HEK293 (cell line): Measurements from ENCODE around the gene ERMAP.
A peak's percentile ranks its signal among the peaks of the same experiment; 100 is the strongest.

Experiments used
- CTCF ChIA-PET: fragments of 350-600 bp; formaldehyde crosslinking; extraction: SDS; loops from one replicate; lab custom pipeline; 2021; ENCODE audit warnings: antibody characterized with exemption; lab: Yijun Ruan, JAX
- POLR2A ChIA-PET: fragments of 300-600 bp; formaldehyde crosslinking; extraction: SDS; loops from one replicate; lab custom pipeline; 2020; ENCODE audit warnings: antibody characterized with exemption, inconsistent platforms; lab: Yijun Ruan, JAX
- H3K27ac ChIP-seq: fragments of 200-500 bp; sonication (Bioruptor generic); 2 replicates; pipeline ENCODE4 v1.5.1; 2014; ENCODE audit warnings: low read depth, low read length, control low read depth, inconsistent platforms; ENCODE audit errors: extremely low read depth
- H3K36me3 ChIP-seq, 2 experiments: fragments of 200-500 bp in 1 of 2; sonication (Bioruptor generic) in 1 of 2; 1 replicate in 1 of 2; 2 replicates in 1 of 2; pipeline ENCODE4 v1.5.1; 2014 to 2017; ENCODE audit warnings: inconsistent platforms in 2 of 2, low read length in 2 of 2; ENCODE audit not compliant: control insufficient read depth in 2 of 2, insufficient read depth in 1 of 2
- H3K4me1 ChIP-seq: fragments of 200-500 bp; sonication (Bioruptor generic); 2 replicates; pipeline ENCODE4 v1.5.1; 2014; ENCODE audit warnings: mild to moderate bottlenecking, low read length, inconsistent platforms; ENCODE audit not compliant: control insufficient read depth, insufficient read depth
- H3K4me3 ChIP-seq: 2 replicates; pipeline ENCODE4 v1.5.1; 2011; ENCODE audit warnings: low read depth, mild to moderate bottlenecking, control low read depth, low read length, moderate library complexity
- H3K9me3 ChIP-seq: fragments of 200-500 bp; sonication (Bioruptor generic); 2 replicates; pipeline ENCODE4 v1.5.1; 2014; ENCODE audit warnings: low read depth, low read length, inconsistent platforms; ENCODE audit not compliant: control insufficient read depth, insufficient read depth
- GLI4 ChIP-seq: fragments of 450-650 bp; formaldehyde crosslinking; IDR thresholded peaks from 2 replicates; pipeline ENCODE4 v1.5.1; 2016; ENCODE audit warnings: missing biosample characterization, missing genetic modification characterization
- SCRT2 ChIP-seq: fragments of 450-650 bp; formaldehyde crosslinking; IDR thresholded peaks from 2 replicates; pipeline ENCODE4 v1.5.1; 2016; ENCODE audit warnings: missing biosample characterization, missing genetic modification characterization
- SETDB1 ChIP-seq: IDR thresholded peaks from one replicate; pipeline ENCODE4 v1.6.1; 2017; ENCODE audit warnings: mild to moderate bottlenecking, low read length, moderate library complexity, mixed read lengths; ENCODE audit not compliant: insufficient read length
- ZBTB26 ChIP-seq: fragments of 450-650 bp; formaldehyde crosslinking; optimal IDR thresholded peaks from 2 replicates; pipeline ENCODE3; 2016; ENCODE audit warnings: missing biosample characterization, mild to moderate bottlenecking, missing genetic modification characterization
- ZEB2 ChIP-seq: fragments of 450-650 bp; formaldehyde crosslinking; IDR thresholded peaks from 2 replicates; pipeline ENCODE4 v1.5.1; 2016; ENCODE audit warnings: missing biosample characterization, missing genetic modification characterization
- ZIC2 ChIP-seq: fragments of 450-650 bp; formaldehyde crosslinking; IDR thresholded peaks from 2 replicates; pipeline ENCODE4 v1.5.1; 2016; ENCODE audit warnings: missing biosample characterization, missing genetic modification characterization
- ZNF133 ChIP-seq: fragments of 450-650 bp; formaldehyde crosslinking; IDR thresholded peaks from 2 replicates; pipeline ENCODE4 v1.5.1; 2016; ENCODE audit warnings: missing biosample characterization, missing genetic modification characterization
- ZNF184 ChIP-seq: fragments of 450-650 bp; IDR thresholded peaks from 2 replicates; pipeline ENCODE4 v1.5.1; 2018; ENCODE audit warnings: missing biosample characterization, mild to moderate bottlenecking, missing genetic modification characterization
- ZNF223 ChIP-seq: fragments of 450-650 bp; formaldehyde crosslinking; IDR thresholded peaks from 2 replicates; pipeline ENCODE4 v1.5.1; 2016; ENCODE audit warnings: missing biosample characterization, missing genetic modification characterization
- ZNF302 ChIP-seq: fragments of 450-650 bp; formaldehyde crosslinking; IDR thresholded peaks from 2 replicates; pipeline ENCODE4 v1.5.1; 2016; ENCODE audit warnings: missing biosample characterization, missing genetic modification characterization, low read depth
- ZNF324 ChIP-seq: fragments of 450-650 bp; formaldehyde crosslinking; IDR thresholded peaks from 2 replicates; pipeline ENCODE4 v1.5.1; 2016; ENCODE audit warnings: missing biosample characterization, missing genetic modification characterization
- ZNF513 ChIP-seq: fragments of 450-650 bp; IDR thresholded peaks from 2 replicates; pipeline ENCODE4 v1.5.1; 2018; ENCODE audit warnings: missing biosample characterization, missing genetic modification characterization
- ZNF544 ChIP-seq: fragments of 450-650 bp; formaldehyde crosslinking; IDR thresholded peaks from 2 replicates; pipeline ENCODE4 v1.5.0; 2017; ENCODE audit warnings: missing biosample characterization, missing genetic modification characterization
- ZNF555 ChIP-seq: fragments of 450-650 bp; formaldehyde crosslinking; conservative IDR thresholded peaks from 2 replicates; pipeline ENCODE4 v1.5.1; 2017; ENCODE audit warnings: missing biosample characterization, mild to moderate bottlenecking, missing genetic modification characterization, inconsistent platforms
- ZNF560 ChIP-seq: fragments of 450-650 bp; formaldehyde crosslinking; IDR thresholded peaks from 2 replicates; pipeline ENCODE4 v1.5.1; 2017; ENCODE audit warnings: missing biosample characterization, missing genetic modification characterization, borderline replicate concordance
- ZNF621 ChIP-seq: fragments of 450-650 bp; formaldehyde crosslinking; IDR thresholded peaks from 2 replicates; pipeline ENCODE4 v1.5.1; 2017; ENCODE audit warnings: missing biosample characterization, missing genetic modification characterization
- ZNF629 ChIP-seq: fragments of 450-650 bp; formaldehyde crosslinking; IDR thresholded peaks from 2 replicates; pipeline ENCODE4 v1.5.1; 2017; ENCODE audit warnings: missing biosample characterization, missing genetic modification characterization
- ZNF777 ChIP-seq: fragments of 450-650 bp; formaldehyde crosslinking; IDR thresholded peaks from 2 replicates; pipeline ENCODE4 v1.5.1; 2017; ENCODE audit warnings: missing biosample characterization, missing genetic modification characterization, borderline replicate concordance
- ZNF792 ChIP-seq: fragments of 450-650 bp; formaldehyde crosslinking; IDR thresholded peaks from 2 replicates; pipeline ENCODE4 v1.5.1; 2016; ENCODE audit warnings: missing biosample characterization, missing genetic modification characterization
- ZSCAN5A ChIP-seq: fragments of 450-650 bp; formaldehyde crosslinking; IDR thresholded peaks from 2 replicates; pipeline ENCODE4 v1.5.1; 2016; ENCODE audit warnings: missing biosample characterization, missing genetic modification characterization
- ZXDB ChIP-seq: fragments of 450-650 bp; formaldehyde crosslinking; IDR thresholded peaks from 2 replicates; pipeline ENCODE4 v1.5.1; 2016; ENCODE audit warnings: missing biosample characterization, missing genetic modification characterization
- TF ChIP-seq, protein P1 (sequence below): fragments of 450-650 bp; formaldehyde crosslinking; IDR thresholded peaks from 2 replicates; pipeline ENCODE4 v1.5.1; 2016; ENCODE audit warnings: missing biosample characterization, missing genetic modification characterization
- TF ChIP-seq, protein P2 (sequence below): fragments of 450-650 bp; formaldehyde crosslinking; IDR thresholded peaks from 2 replicates; pipeline ENCODE4 v1.5.1; 2016; ENCODE audit warnings: missing biosample characterization, missing genetic modification characterization
- TF ChIP-seq, protein P3 (sequence below): fragments of 450-650 bp; formaldehyde crosslinking; IDR thresholded peaks from 2 replicates; pipeline ENCODE4 v1.5.1; 2017; ENCODE audit warnings: missing biosample characterization, missing genetic modification characterization

Gene ERMAP

GRCh38 chr1:42846257-42847110, 29.6 kb downstream of the ERMAP start, which contains the start of gene ZNF691 (continued):
- TF ChIP-seq, protein P1, sequence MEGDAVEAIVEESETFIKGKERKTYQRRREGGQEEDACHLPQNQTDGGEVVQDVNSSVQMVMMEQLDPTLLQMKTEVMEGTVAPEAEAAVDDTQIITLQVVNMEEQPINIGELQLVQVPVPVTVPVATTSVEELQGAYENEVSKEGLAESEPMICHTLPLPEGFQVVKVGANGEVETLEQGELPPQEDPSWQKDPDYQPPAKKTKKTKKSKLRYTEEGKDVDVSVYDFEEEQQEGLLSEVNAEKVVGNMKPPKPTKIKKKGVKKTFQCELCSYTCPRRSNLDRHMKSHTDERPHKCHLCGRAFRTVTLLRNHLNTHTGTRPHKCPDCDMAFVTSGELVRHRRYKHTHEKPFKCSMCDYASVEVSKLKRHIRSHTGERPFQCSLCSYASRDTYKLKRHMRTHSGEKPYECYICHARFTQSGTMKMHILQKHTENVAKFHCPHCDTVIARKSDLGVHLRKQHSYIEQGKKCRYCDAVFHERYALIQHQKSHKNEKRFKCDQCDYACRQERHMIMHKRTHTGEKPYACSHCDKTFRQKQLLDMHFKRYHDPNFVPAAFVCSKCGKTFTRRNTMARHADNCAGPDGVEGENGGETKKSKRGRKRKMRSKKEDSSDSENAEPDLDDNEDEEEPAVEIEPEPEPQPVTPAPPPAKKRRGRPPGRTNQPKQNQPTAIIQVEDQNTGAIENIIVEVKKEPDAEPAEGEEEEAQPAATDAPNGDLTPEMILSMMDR (tag by site-specific recombination), result peak; percentile 96
- TF ChIP-seq GLI4 (tag by site-specific recombination) (peak; percentile 72; the same call in 1 of the 2 replicates), ZNF777 (tag by site-specific recombination) (no peak; the same call in 1 of the 2 replicates), ZNF560 (tag by site-specific recombination) (0 out of 2 replicates have a peak, but pooled peaks have one; percentile 11), ZEB2 (peak; percentile 74; the same call in 1 of the 2 replicates), SETDB1 (peak; percentile 22), ZBTB26 (tag by site-specific recombination) (peak; percentile 82), ZNF223 (tag by site-specific recombination) (no peak), ZNF544 (tag by site-specific recombination) (no peak)
- TF ChIP-seq, protein P2, sequence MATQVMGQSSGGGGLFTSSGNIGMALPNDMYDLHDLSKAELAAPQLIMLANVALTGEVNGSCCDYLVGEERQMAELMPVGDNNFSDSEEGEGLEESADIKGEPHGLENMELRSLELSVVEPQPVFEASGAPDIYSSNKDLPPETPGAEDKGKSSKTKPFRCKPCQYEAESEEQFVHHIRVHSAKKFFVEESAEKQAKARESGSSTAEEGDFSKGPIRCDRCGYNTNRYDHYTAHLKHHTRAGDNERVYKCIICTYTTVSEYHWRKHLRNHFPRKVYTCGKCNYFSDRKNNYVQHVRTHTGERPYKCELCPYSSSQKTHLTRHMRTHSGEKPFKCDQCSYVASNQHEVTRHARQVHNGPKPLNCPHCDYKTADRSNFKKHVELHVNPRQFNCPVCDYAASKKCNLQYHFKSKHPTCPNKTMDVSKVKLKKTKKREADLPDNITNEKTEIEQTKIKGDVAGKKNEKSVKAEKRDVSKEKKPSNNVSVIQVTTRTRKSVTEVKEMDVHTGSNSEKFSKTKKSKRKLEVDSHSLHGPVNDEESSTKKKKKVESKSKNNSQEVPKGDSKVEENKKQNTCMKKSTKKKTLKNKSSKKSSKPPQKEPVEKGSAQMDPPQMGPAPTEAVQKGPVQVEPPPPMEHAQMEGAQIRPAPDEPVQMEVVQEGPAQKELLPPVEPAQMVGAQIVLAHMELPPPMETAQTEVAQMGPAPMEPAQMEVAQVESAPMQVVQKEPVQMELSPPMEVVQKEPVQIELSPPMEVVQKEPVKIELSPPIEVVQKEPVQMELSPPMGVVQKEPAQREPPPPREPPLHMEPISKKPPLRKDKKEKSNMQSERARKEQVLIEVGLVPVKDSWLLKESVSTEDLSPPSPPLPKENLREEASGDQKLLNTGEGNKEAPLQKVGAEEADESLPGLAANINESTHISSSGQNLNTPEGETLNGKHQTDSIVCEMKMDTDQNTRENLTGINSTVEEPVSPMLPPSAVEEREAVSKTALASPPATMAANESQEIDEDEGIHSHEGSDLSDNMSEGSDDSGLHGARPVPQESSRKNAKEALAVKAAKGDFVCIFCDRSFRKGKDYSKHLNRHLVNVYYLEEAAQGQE (tag by site-specific recombination), result peak; percentile 48; the same call in 1 of the 2 replicates

DNA sequence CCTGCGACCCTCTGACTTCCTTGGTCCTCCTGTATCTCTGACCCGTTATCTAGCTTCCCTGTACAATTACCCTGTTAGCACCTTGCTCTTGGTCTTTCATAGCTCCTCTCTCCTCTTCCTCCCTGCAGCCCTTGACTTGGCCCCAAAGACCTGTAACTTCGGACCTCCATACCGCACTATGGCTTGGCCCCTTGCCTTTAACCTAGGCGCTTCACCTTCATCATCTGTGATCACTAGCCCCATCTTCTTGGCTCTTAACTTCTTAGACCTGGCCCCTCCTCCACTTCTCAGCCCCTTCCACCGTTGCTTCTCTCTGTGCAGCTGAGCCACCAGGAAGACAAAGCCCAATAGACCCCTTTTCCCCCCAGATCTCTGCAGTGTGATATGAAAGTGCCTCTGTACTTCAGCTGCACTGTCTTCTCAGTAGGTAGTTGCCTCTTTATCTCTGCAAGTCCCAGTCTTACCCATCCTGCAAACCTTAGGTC, 30.2 kb downstream of the ERMAP start:
- POLR2A ChIA-PET, result interaction anchor here (1.3 to 2.6 kb wide), 8 partner anchors 9 to 80 kb away, joined by 4 to 35 read pairs (median 8); partner anchors contain the start of genes C1orf50, ERMAP, P3H1 and SVBP
- H3K4me1 ChIP-seq, result no peaks in the 10 kb centered on the region
- H3K36me3 ChIP-seq, result peaks cover 10 to 57% of the 10 kb centered on the region in 2 experiments; a peak in 2 of 3 replicates
- H3K27ac ChIP-seq, result peak overlapping the region; percentile 70
- CTCF ChIA-PET, result interaction anchor here (0.6 to 1.3 kb wide), 4 partner anchors 12 to 1027 kb away, joined by 3 to 6 read pairs (median 3); no protein-coding TSS in a partner anchor
- H3K9me3 ChIP-seq, result no peaks in the 10 kb centered on the region
- H3K4me3 ChIP-seq, result peak overlapping the region; percentile 85
- 0 out of 2 replicates have a peak, but pooled peaks have one; percentile 25 for TF ChIP-seq ZNF792 (tag by site-specific recombination)
- no peak for TF ChIP-seq ZNF621 (tag by site-specific recombination)
- no peak for TF ChIP-seq ZXDB (tag by site-specific recombination)
- no peak for TF ChIP-seq ZIC2 (tag by site-specific recombination)
- no peak for TF ChIP-seq ZNF324 (tag by site-specific recombination)
- TF ChIP-seq, protein P3, sequence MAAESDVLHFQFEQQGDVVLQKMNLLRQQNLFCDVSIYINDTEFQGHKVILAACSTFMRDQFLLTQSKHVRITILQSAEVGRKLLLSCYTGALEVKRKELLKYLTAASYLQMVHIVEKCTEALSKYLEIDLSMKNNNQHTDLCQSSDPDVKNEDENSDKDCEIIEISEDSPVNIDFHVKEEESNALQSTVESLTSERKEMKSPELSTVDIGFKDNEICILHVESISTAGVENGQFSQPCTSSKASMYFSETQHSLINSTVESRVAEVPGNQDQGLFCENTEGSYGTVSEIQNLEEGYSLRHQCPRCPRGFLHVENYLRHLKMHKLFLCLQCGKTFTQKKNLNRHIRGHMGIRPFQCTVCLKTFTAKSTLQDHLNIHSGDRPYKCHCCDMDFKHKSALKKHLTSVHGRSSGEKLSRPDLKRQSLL (tag by site-specific recombination), result no peak
- TF ChIP-seq ZNF302 (tag by site-specific recombination), result no peak
- TF ChIP-seq ZNF629 (tag by site-specific recombination), result no peak
- no peak for TF ChIP-seq ZSCAN5A
- TF ChIP-seq ZNF184 (tag by site-specific recombination), result no peak
- TF ChIP-seq SCRT2 (tag by site-specific recombination), result peak; percentile 54; the same call in 1 of the 2 replicates
- TF ChIP-seq ZNF513 (tag by site-specific recombination), result peak; percentile 33; the same call in 1 of the 2 replicates
- no peak for TF ChIP-seq ZNF555
- 0 out of 2 replicates have a peak, but pooled peaks have one; percentile 10 for TF ChIP-seq ZNF133 (tag by site-specific recombination)
